B cell (primary cell): ENCODE results near the gene ARL3. TPM values are rescaled to one million over a fixed set of nuclear protein-coding genes. Genes with fewer than 3 reads are reported as not detected.

Source experiments
- ATAC-seq: fragments of 200-7000 bp; cut with Tn5 transposase; one replicate; pipeline ENCODE4 v1.10.0; 2021; ENCODE audit warnings: low read depth, mild to moderate bottlenecking, moderate number of reproducible peaks, moderate library complexity
- CTCF ChIA-PET: fragments of 350-600 bp; sonication (Branson Sonifier 250); formaldehyde crosslinking; loops from one replicate; lab custom pipeline; 2021; ENCODE audit warnings: antibody characterized with exemption, inconsistent platforms; lab: Charles Lee
- POLR2A ChIA-PET: fragments of 350-600 bp; sonication (Branson Sonifier 250); formaldehyde crosslinking; loops from one replicate; lab custom pipeline; 2021; ENCODE audit warnings: antibody characterized with exemption; lab: Charles Lee
- DNase-seq: peaks from one replicate; pipeline ENCODE4 v3.0.0; 2013
- H2AFZ ChIP-seq: 2 replicates; pipeline ENCODE4 v1.6.1; 2012; ENCODE audit warnings: mild to moderate bottlenecking, low read depth, low read length; ENCODE audit not compliant: insufficient read depth, poor library complexity, severe bottlenecking
- H3K27ac ChIP-seq, 2 donors: 1 replicate in 1 of 2; 2 replicates in 1 of 2; pipeline ENCODE4 v1.5.1; 2012 to 2013; ENCODE audit warnings: low read length in 2 of 2, mild to moderate bottlenecking in 2 of 2, moderate library complexity in 1 of 2
- H3K27me3 ChIP-seq, 4 experiments: fragments of 200-600 bp in 1 of 4; sonication (generic) in 1 of 4; replicated peaks in 1 of 4; 1 replicate in 2 of 4; 2 replicates in 2 of 4; pipeline versions ENCODE4 v1.6.1 to v1.7.0; 2013 to 2016; ENCODE audit warnings: low read length in 3 of 4, mild to moderate bottlenecking in 2 of 4, mixed read lengths in 1 of 4, moderate library complexity in 1 of 4; ENCODE audit not compliant: insufficient read depth in 4 of 4, control insufficient read depth in 3 of 4; ENCODE audit errors: control extremely low read depth in 1 of 4
- H3K36me3 ChIP-seq, 2 experiments: replicated peaks in 1 of 2; 1 replicate in 1 of 2; 2 replicates in 1 of 2; pipeline versions ENCODE4 v1.6.1 to v1.7.1; 2013; ENCODE audit warnings: low read length in 1 of 2; ENCODE audit not compliant: insufficient read depth in 2 of 2, control insufficient read depth in 1 of 2; ENCODE audit errors: control extremely low read depth in 1 of 2, extremely low read depth in 1 of 2
- H3K4me1 ChIP-seq, 2 donors: fragments of 200-600 bp in 1 of 2; sonication (generic) in 1 of 2; 1 replicate in 1 of 2; 2 replicates in 1 of 2; pipeline versions ENCODE4 v1.5.1 to v1.6.1; 2013 to 2017; ENCODE audit warnings: low read length in 2 of 2; ENCODE audit not compliant: control insufficient read depth in 2 of 2, insufficient read depth in 2 of 2
- H3K4me2 ChIP-seq: replicated peaks from 2 replicates; pipeline ENCODE3; 2012; ENCODE audit warnings: mild to moderate bottlenecking, low read depth, low read length; ENCODE audit not compliant: poor library complexity, severe bottlenecking
- H3K4me3 ChIP-seq, 5 experiments: fragments of 200-600 bp in 1 of 5; sonication (generic) in 1 of 5; 1 replicate in 3 of 5; 2 replicates in 2 of 5; pipeline versions ENCODE4 v1.5.1 to v1.7.0; 2011 to 2016; ENCODE audit warnings: low read length in 4 of 5, mild to moderate bottlenecking in 4 of 5, low read depth in 2 of 5, control low read depth in 1 of 5, moderate library complexity in 1 of 5; ENCODE audit not compliant: insufficient read depth in 1 of 5; ENCODE audit errors: control extremely low read depth in 1 of 5, extremely low read depth in 1 of 5
- H3K79me2 ChIP-seq: fragments of 200-600 bp; sonication (generic); one replicate; pipeline ENCODE4 v1.6.0; 2016; ENCODE audit warnings: low read length; ENCODE audit not compliant: control insufficient read depth, insufficient read depth
- H3K9ac ChIP-seq: fragments of 200-600 bp; sonication (generic); 2 replicates; pipeline ENCODE4 v1.6.1; 2017; ENCODE audit warnings: mild to moderate bottlenecking, low read length, moderate library complexity
- H3K9me3 ChIP-seq, 3 donors: one replicate each; pipeline versions ENCODE4 v1.6.1 to v1.7.1; 2013; ENCODE audit warnings: low read length in 2 of 3; ENCODE audit not compliant: control insufficient read depth in 2 of 3, insufficient read depth in 1 of 3; ENCODE audit errors: control extremely low read depth in 1 of 3
- H4K20me1 ChIP-seq: 2 replicates; pipeline ENCODE4 v1.6.0; 2012; ENCODE audit warnings: mild to moderate bottlenecking, low read length; ENCODE audit not compliant: insufficient read depth, control insufficient read depth, poor library complexity, severe bottlenecking
- H3K27ac Mint-ChIP-seq: one replicate; pipeline ENCODE4 v1.8.0; 2021; ENCODE audit warnings: mixed read lengths
- H3K27me3 Mint-ChIP-seq: one replicate; pipeline ENCODE4 v1.8.0; 2021; ENCODE audit warnings: mixed read lengths
- H3K4me1 Mint-ChIP-seq: one replicate; pipeline ENCODE4 v1.8.0; 2021; ENCODE audit warnings: mixed read lengths
- H3K4me3 Mint-ChIP-seq: one replicate; pipeline ENCODE4 v1.8.0; 2021; ENCODE audit warnings: mixed read lengths
- H3K9me3 Mint-ChIP-seq: one replicate; pipeline ENCODE4 v1.8.0; 2022; ENCODE audit warnings: mixed read lengths; ENCODE audit not compliant: insufficient read depth
- EZH2 ChIP-seq: IDR thresholded peaks from 2 replicates; pipeline ENCODE4 v1.6.1; 2012; ENCODE audit warnings: borderline replicate concordance, low read depth, mild to moderate bottlenecking, moderate library complexity, low read length; ENCODE audit not compliant: insufficient read depth, poor library complexity, severe bottlenecking
- WGBS: methylation state at CpG from one replicate; pipeline ENCODE4 v1.1.5; 2013; ENCODE audit warnings: missing lambda C conversion rate; ENCODE audit not compliant: insufficient coverage; 5-methylcytosine and 5-hydroxymethylcytosine counted together
- intact Hi-C: fragments of 100-400 bp; cut with micrococcal nuclease; formaldehyde crosslinking; loops from one replicate; pipeline ENCODE4 v1.10.0; 2022
- polyA plus RNA-seq: library from polyadenylated mRNA; depleted of rRNA; stranded (reverse); fragments of >200 nt; gene quantifications from 2 replicates; pipeline ENCODE4 v1.2.3, GENCODE V29; 2012
- total RNA-seq, 2 donors: library from RNA; stranded (reverse); fragments of 120-200 nt in 1 of 2; gene quantifications; 1 replicate in 1 of 2; 2 replicates in 1 of 2; pipeline versions ENCODE4 v1.2.3 to v1.2.4, GENCODE V29; 2013 to 2022
- TF ChIP-seq, protein P1 (sequence below): fragments of 200-600 bp; IDR thresholded peaks from one replicate; pipeline ENCODE4 v1.8.0; 2022; ENCODE audit warnings: antibody characterized with exemption, mild to moderate bottlenecking

Gene ARL3
- total and polyA plus RNA-seq, 2 donors (not counting 1 experiment from before 2014, with no cell fraction given) = 0.91 to 5.5 TPM

DNA sequence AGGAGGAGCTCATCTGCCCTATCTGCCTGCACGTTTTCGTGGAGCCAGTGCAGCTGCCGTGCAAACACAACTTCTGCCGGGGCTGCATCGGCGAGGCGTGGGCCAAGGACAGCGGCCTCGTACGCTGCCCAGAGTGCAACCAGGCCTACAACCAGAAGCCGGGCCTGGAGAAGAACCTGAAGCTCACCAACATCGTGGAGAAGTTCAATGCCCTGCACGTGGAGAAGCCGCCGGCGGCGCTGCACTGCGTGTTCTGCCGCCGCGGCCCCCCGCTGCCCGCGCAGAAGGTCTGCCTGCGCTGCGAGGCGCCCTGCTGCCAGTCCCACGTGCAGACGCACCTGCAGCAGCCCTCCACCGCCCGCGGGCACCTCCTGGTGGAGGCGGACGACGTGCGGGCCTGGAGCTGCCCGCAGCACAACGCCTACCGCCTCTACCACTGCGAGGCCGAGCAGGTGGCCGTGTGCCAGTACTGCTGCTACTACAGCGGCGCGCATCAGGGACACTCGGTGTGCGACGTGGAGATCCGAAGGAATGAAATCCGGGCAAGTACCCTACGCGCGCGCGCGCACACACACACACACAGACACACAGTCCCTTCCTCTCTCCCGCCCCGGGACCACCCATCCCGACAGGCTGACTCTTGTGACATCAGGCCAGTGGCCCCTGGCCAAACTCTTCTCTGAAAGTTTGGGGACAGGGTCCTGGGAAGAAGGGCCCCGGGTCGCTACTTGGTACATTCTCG is 69.4 kb downstream of the ARL3 start:
- no peaks in the 10 kb centered on the region for H3K9me3 Mint-ChIP-seq
- POLR2A ChIA-PET = interaction anchor here (0.6 to 4.0 kb wide), 17 partner anchors 9 to 827 kb away, joined by 3 to 49 read pairs (median 6); partner anchors contain the start of genes ACTR1A, ARL3, CUEDC2 and NFKB2
- H3K27ac Mint-ChIP-seq = peak overlapping the region; percentile 99

More for the DNA sequence above, 69.4 kb downstream of the ARL3 start:
- under 1% methylated on average over 57 of the region's 62 CpGs for WGBS
- CTCF ChIA-PET = interaction anchor here (0.5 to 3.8 kb wide), 14 partner anchors 9 to 1730 kb away, joined by 3 to 50 read pairs (median 4); partner anchors contain the start of genes ARL3 and SFXN2
- H3K4me1 Mint-ChIP-seq = peaks cover 49% of the 10 kb centered on the region
- H3K27me3 Mint-ChIP-seq = no peaks in the 10 kb centered on the region
- Histone ChIP-seq H3K4me3 (peak overlapping the region; percentile 55 to 89 (median 82)), H3K27me3 (no peaks in the 10 kb centered on the region), H3K9ac (peak overlapping the region; percentile 83), H2AFZ (peak overlapping the region; percentile 78), H3K4me2 (peak overlapping the region; percentile 94), H3K79me2 (peaks cover 56% of the 10 kb centered on the region), H3K9me3 (no peaks in the 10 kb centered on the region), H3K27ac (peak overlapping the region; percentile 90), H3K4me1 (peaks cover 38 to 48% of the 10 kb centered on the region in 2 donors), H4K20me1 (peaks cover 35% of the 10 kb centered on the region), H3K36me3 (no peaks in the 10 kb centered on the region)
- peak; percentile 29 for ATAC-seq
- peak; percentile 92 for DNase-seq
- H3K4me3 Mint-ChIP-seq = peak overlapping the region; percentile 97
- intact Hi-C loops = loop anchor here (2.0 to 5.0 kb wide), 7 partner anchors 32 to 1733 kb away; partner anchors contain the start of genes CNNM2, HPS6, OGA and SLF2
- TF ChIP-seq, protein P1, sequence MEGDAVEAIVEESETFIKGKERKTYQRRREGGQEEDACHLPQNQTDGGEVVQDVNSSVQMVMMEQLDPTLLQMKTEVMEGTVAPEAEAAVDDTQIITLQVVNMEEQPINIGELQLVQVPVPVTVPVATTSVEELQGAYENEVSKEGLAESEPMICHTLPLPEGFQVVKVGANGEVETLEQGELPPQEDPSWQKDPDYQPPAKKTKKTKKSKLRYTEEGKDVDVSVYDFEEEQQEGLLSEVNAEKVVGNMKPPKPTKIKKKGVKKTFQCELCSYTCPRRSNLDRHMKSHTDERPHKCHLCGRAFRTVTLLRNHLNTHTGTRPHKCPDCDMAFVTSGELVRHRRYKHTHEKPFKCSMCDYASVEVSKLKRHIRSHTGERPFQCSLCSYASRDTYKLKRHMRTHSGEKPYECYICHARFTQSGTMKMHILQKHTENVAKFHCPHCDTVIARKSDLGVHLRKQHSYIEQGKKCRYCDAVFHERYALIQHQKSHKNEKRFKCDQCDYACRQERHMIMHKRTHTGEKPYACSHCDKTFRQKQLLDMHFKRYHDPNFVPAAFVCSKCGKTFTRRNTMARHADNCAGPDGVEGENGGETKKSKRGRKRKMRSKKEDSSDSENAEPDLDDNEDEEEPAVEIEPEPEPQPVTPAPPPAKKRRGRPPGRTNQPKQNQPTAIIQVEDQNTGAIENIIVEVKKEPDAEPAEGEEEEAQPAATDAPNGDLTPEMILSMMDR = peak; percentile 79
- no peak for TF ChIP-seq EZH2
